HEK293T (cell line): ENCODE data around the gene SYT9.

Experiments
- ARNT ChIP-seq: fragments of 450-650 bp; IDR thresholded peaks from 2 replicates; pipeline ENCODE4 v1.6.1; 2017; ENCODE audit warnings: mild to moderate bottlenecking
- BHLHE40 ChIP-seq: fragments of 450-650 bp; IDR thresholded peaks from 2 replicates; pipeline ENCODE4 v1.6.1; 2016; ENCODE audit warnings: mild to moderate bottlenecking, moderate library complexity, borderline replicate concordance
- CTBP1 ChIP-seq: fragments of 450-650 bp; IDR thresholded peaks from 2 replicates; pipeline ENCODE4 v1.6.1; 2016; ENCODE audit warnings: borderline replicate concordance
- ELF4 ChIP-seq: fragments of 450-650 bp; IDR thresholded peaks from 2 replicates; pipeline ENCODE4 v1.6.1; 2017; ENCODE audit warnings: antibody characterized with exemption
- FOXA1 ChIP-seq: fragments of 450-650 bp; IDR thresholded peaks from 2 replicates; pipeline ENCODE4 v1.6.1; 2016; ENCODE audit warnings: mild to moderate bottlenecking
- FOXK2 ChIP-seq: fragments of 450-650 bp; IDR thresholded peaks from 2 replicates; pipeline ENCODE4 v1.6.1; 2016; ENCODE audit warnings: mild to moderate bottlenecking
- FOXM1 ChIP-seq: fragments of 450-650 bp; IDR thresholded peaks from 2 replicates; pipeline ENCODE4 v1.6.1; 2017; ENCODE audit warnings: mild to moderate bottlenecking, borderline replicate concordance
- HDGF ChIP-seq: fragments of 450-650 bp; IDR thresholded peaks from 2 replicates; pipeline ENCODE4 v1.6.1; 2017; ENCODE audit warnings: antibody characterized with exemption, borderline replicate concordance
- LEF1 ChIP-seq: fragments of 450-650 bp; IDR thresholded peaks from 2 replicates; pipeline ENCODE4 v1.6.1; 2017; ENCODE audit warnings: mild to moderate bottlenecking, borderline replicate concordance
- SP1 ChIP-seq: fragments of 450-650 bp; IDR thresholded peaks from 2 replicates; pipeline ENCODE4 v1.6.1; 2017
- SUZ12 ChIP-seq: fragments of 450-650 bp; IDR thresholded peaks from 2 replicates; pipeline ENCODE4 v1.6.1; 2016; ENCODE audit warnings: mild to moderate bottlenecking
- TARDBP ChIP-seq: fragments of 450-650 bp; IDR thresholded peaks from 2 replicates; pipeline ENCODE4 v1.6.1; 2016
- ZNF384 ChIP-seq: fragments of 450-650 bp; IDR thresholded peaks from 2 replicates; pipeline ENCODE4 v1.6.1; 2016

GRCh38 chr11:7494086-7494745 is 242.5 kb downstream of the SYT9 start:
- TF ChIP-seq FOXM1 (no peak), FOXA1 (no peak), BHLHE40 (no peak), SUZ12 (no peak), TARDBP (no peak), ARNT (no peak), SP1 (no peak), LEF1 (no peak), HDGF (no peak), ZNF384 (no peak), FOXK2 (no peak), CTBP1 (no peak), ELF4 (no peak)
